Endothelial cell (in vitro differentiated cells): ENCODE data around the gene PRKCA. TPM values are rescaled to one million over a fixed set of nuclear protein-coding genes. Genes with fewer than 3 reads are reported as not detected.

ENCODE experiments used
- DNase-seq: peaks from one replicate; pipeline ENCODE4 v3.0.0; 2021; ENCODE audit warnings: low spot score
- H3K27ac Mint-ChIP-seq: one replicate; pipeline ENCODE4 v1.8.0; 2021; ENCODE audit warnings: mixed read lengths, inconsistent platforms; ENCODE audit not compliant: unreplicated experiment
- H3K27me3 Mint-ChIP-seq: one replicate; pipeline ENCODE4 v1.8.0; 2021; ENCODE audit warnings: mild to moderate bottlenecking, moderate library complexity, mixed read lengths, inconsistent platforms; ENCODE audit not compliant: unreplicated experiment
- H3K36me3 Mint-ChIP-seq: one replicate; pipeline ENCODE4 v1.8.0; 2021; ENCODE audit warnings: mild to moderate bottlenecking, low read depth, mixed read lengths, inconsistent platforms; ENCODE audit not compliant: unreplicated experiment
- H3K4me1 Mint-ChIP-seq: one replicate; pipeline ENCODE4 v1.8.0; 2021; ENCODE audit warnings: mild to moderate bottlenecking, mixed read lengths, inconsistent platforms; ENCODE audit not compliant: unreplicated experiment
- H3K4me3 Mint-ChIP-seq: one replicate; pipeline ENCODE4 v1.8.0; 2021; ENCODE audit warnings: mild to moderate bottlenecking, mixed read lengths, inconsistent platforms; ENCODE audit not compliant: unreplicated experiment
- H3K9me3 Mint-ChIP-seq: one replicate; pipeline ENCODE4 v1.8.0; 2021; ENCODE audit warnings: mixed read lengths, inconsistent platforms; ENCODE audit not compliant: unreplicated experiment
- CTCF ChIP-seq: fragments of 200-600 bp; sonication (generic); IDR thresholded peaks from one replicate; pipeline ENCODE4 v1.5.0; 2021; ENCODE audit warnings: antibody characterized with exemption; ENCODE audit not compliant: unreplicated experiment
- total RNA-seq: library from RNA; stranded (reverse); fragmentation: NEBNext Ultra II Directional; extraction: Animal tissue kit (Norgen Biotek cat#: 25700); gene quantifications from one replicate; pipeline ENCODE4 v1.2.1, GENCODE V29; 2021; ENCODE audit not compliant: unreplicated experiment

Gene PRKCA
- total RNA-seq, 1 donor from 2014 or later = 2.1 TPM

GRCh38 chr17:66652840-66653507, 350.6 kb downstream of the PRKCA start:
- H3K36me3 Mint-ChIP-seq = no peaks in the 10 kb centered on the region

GRCh38 chr17:66654106-66654740, 351.8 kb downstream of the PRKCA start:
- H3K27me3 Mint-ChIP-seq = no peaks in the 10 kb centered on the region
- H3K36me3 Mint-ChIP-seq = no peaks in the 10 kb centered on the region
- H3K4me1 Mint-ChIP-seq = peaks cover 4% of the 10 kb centered on the region
- H3K4me3 Mint-ChIP-seq = no peak overlapping the region
- no peaks in the 10 kb centered on the region for H3K9me3 Mint-ChIP-seq
- H3K27ac Mint-ChIP-seq = no peak overlapping the region
- DNase-seq = no peak
- no peak for TF ChIP-seq CTCF

More at GRCh38 chr17:66652840-66653507, 350.6 kb downstream of the PRKCA start:
- no peak for TF ChIP-seq CTCF
- Mint-ChIP-seq H3K27me3 (no peaks in the 10 kb centered on the region), H3K27ac (no peak overlapping the region), H3K4me3 (no peak overlapping the region), H3K4me1 (peaks cover 4% of the 10 kb centered on the region), H3K9me3 (no peaks in the 10 kb centered on the region)
- no peak for DNase-seq

- H3K4me1 Mint-ChIP-seq = peaks cover 4% of the 10 kb centered on the region
- no peaks in the 10 kb centered on the region for H3K36me3 Mint-ChIP-seq
- DNase-seq = no peak
- H3K27me3 Mint-ChIP-seq = no peaks in the 10 kb centered on the region
- H3K27ac Mint-ChIP-seq = no peak overlapping the region
- H3K9me3 Mint-ChIP-seq = no peaks in the 10 kb centered on the region
- no peak for TF ChIP-seq CTCF
- H3K4me3 Mint-ChIP-seq = no peak overlapping the region
These were observed 352.4 kb downstream of the PRKCA start for GRCh38 chr17:66654764-66655163.

- DNase-seq = no peak
- no peak for TF ChIP-seq CTCF
- Mint-ChIP-seq H3K27me3 (no peaks in the 10 kb centered on the region), H3K9me3 (no peaks in the 10 kb centered on the region), H3K27ac (no peak overlapping the region), H3K4me3 (no peak overlapping the region), H3K36me3 (no peaks in the 10 kb centered on the region), H3K4me1 (peaks cover 4% of the 10 kb centered on the region)
These were observed 353.0 kb downstream of the PRKCA start for GRCh38 chr17:66655461-66655860.

GRCh38 chr17:66655861-66656260, 353.4 kb downstream of the PRKCA start:
- no peak overlapping the region for H3K27ac Mint-ChIP-seq
- no peaks in the 10 kb centered on the region for H3K9me3 Mint-ChIP-seq
- no peaks in the 10 kb centered on the region for H3K36me3 Mint-ChIP-seq
- DNase-seq = no peak
- peaks cover 1% of the 10 kb centered on the region for H3K4me1 Mint-ChIP-seq
- TF ChIP-seq CTCF = no peak
- H3K4me3 Mint-ChIP-seq = no peak overlapping the region
- no peaks in the 10 kb centered on the region for H3K27me3 Mint-ChIP-seq
